Renal cortex interstitium (tissue), 11 donors: ENCODE results near the gene ATN1. TPM values are rescaled to one million over a fixed set of nuclear protein-coding genes. Genes with fewer than 3 reads are reported as not detected.
A peak's percentile ranks its signal among the peaks of the same experiment; 100 is the strongest.

Experiments
- DNase-seq, 11 donors: peaks; one replicate each; pipeline ENCODE4 v3.0.0-alpha.2; 2013; ENCODE audit warnings: low read depth in 9 of 11, low spot score in 4 of 11; ENCODE audit errors: extremely low read depth in 1 of 11
- polyA plus RNA-seq, 3 donors: library from polyadenylated mRNA; unstranded; fragments of 120-200 nt; gene quantifications; one replicate each; pipeline ENCODE4 v1.2.1, GENCODE V29; 2013; ENCODE audit not compliant: insufficient read length in 3 of 3

The ATN1 gene
- polyA plus RNA-seq, 3 donors, result 91.9 to 142 (median 139) TPM

GRCh38 chr12:6938353-6939190 is 10.8 kb downstream of the ATN1 start:
- DNase-seq, result no peak

- DNase-seq, result no peak
These were observed 11.4 kb downstream of the ATN1 start for GRCh38 chr12:6939191-6939540.

GRCh38 chr12:6941267-6941666 is 13.5 kb downstream of the ATN1 start:
- DNase-seq, result no peak

GRCh38 chr12:6941782-6942181 is 14.0 kb downstream of the ATN1 start:
- no peak for DNase-seq

GRCh38 chr12:6942331-6942665 is 14.5 kb downstream of the ATN1 start:
- DNase-seq, result no peak

GRCh38 chr12:6943389-6943721 is 15.6 kb downstream of the ATN1 start:
- peak in 9 of 11 donors; percentile 77 to 92 (median 86) for DNase-seq

GRCh38 chr12:6943722-6944380 is 16.1 kb downstream of the ATN1 start, which contains the start of the genes C12orf57 and RNU7-1:
TSS of gene C12orf57 (plus strand) at chr12:6944022. CDS start at chr12:6944122, 100 bp downstream.
TSS of gene RNU7-1 (plus strand) at chr12:6943816.
- peak in 9 of 11 donors; percentile 72 to 89 (median 85) for DNase-seq

- DNase-seq, result peak in 9 of 11 donors; percentile 82 to 94 (median 90)
These were observed 16.8 kb downstream of the ATN1 start for GRCh38 chr12:6944381-6945186.

GRCh38 chr12:6945613-6946012 is 17.9 kb downstream of the ATN1 start:
- DNase-seq, result no peak

GRCh38 chr12:6946033-6946919 is 18.5 kb downstream of the ATN1 start:
- peak in 5 of 11 donors; percentile 78 to 89 (median 84) for DNase-seq

- DNase-seq, result no peak
These were observed 19.2 kb downstream of the ATN1 start for GRCh38 chr12:6946920-6947374.

- no peak for DNase-seq
These were observed 19.9 kb downstream of the ATN1 start for GRCh38 chr12:6947615-6948014.

GRCh38 chr12:6948873-6949594 is 21.3 kb downstream of the ATN1 start:
- DNase-seq, result no peak

GRCh38 chr12:6950401-6950801 is 22.6 kb downstream of the ATN1 start:
- DNase-seq, result no peak

- DNase-seq, result no peak
These were observed 23.2 kb downstream of the ATN1 start, which contains the start of gene PTPN6 for GRCh38 chr12:6950811-6951540. TSS of gene PTPN6 (plus strand) at chr12:6951356. CDS start at chr12:6951513, 157 bp downstream.

- DNase-seq, result no peak
These were observed 23.9 kb downstream of the ATN1 start for GRCh38 chr12:6951551-6952120.
